Nephron progenitor cell (in vitro differentiated cells): Measurements from ENCODE around the gene DPH1.

Experiments
- DNase-seq: peaks from one replicate; pipeline ENCODE4 v3.0.0; 2021
- H3K27ac Mint-ChIP-seq: 2 replicates; pipeline ENCODE4 v1.8.0; 2021; ENCODE audit warnings: mild to moderate bottlenecking, moderate library complexity, mixed read lengths
- H3K27me3 Mint-ChIP-seq: 2 replicates; pipeline ENCODE4 v1.8.0; 2021; ENCODE audit warnings: mild to moderate bottlenecking, low read depth, mixed read lengths; ENCODE audit not compliant: poor library complexity
- H3K36me3 Mint-ChIP-seq: 2 replicates; pipeline ENCODE4 v1.8.0; 2021; ENCODE audit warnings: low read depth, mixed read lengths
- H3K4me1 Mint-ChIP-seq: 2 replicates; pipeline ENCODE4 v1.8.0; 2021; ENCODE audit warnings: mixed read lengths
- H3K4me3 Mint-ChIP-seq: 2 replicates; pipeline ENCODE4 v1.8.0; 2021; ENCODE audit warnings: mild to moderate bottlenecking, moderate library complexity, mixed read lengths
- H3K9me3 Mint-ChIP-seq: 2 replicates; pipeline ENCODE4 v1.8.0; 2021; ENCODE audit warnings: mild to moderate bottlenecking, moderate library complexity, mixed read lengths
- CTCF ChIP-seq: fragments of 200-600 bp; sonication (generic); IDR thresholded peaks from 2 replicates; pipeline ENCODE4 v1.5.0; 2021; ENCODE audit warnings: antibody characterized with exemption

The DPH1 gene

GRCh38 chr17:2084036-2084765, 54.2 kb downstream of the DPH1 start:
- TF ChIP-seq CTCF: no peak
- peak overlapping the region; percentile 96 for H3K27ac Mint-ChIP-seq
- peaks cover 55% of the 10 kb centered on the region for H3K4me1 Mint-ChIP-seq
- H3K4me3 Mint-ChIP-seq: no peak overlapping the region
- H3K27me3 Mint-ChIP-seq: no peaks in the 10 kb centered on the region
- peaks cover 34% of the 10 kb centered on the region for H3K36me3 Mint-ChIP-seq
- no peaks in the 10 kb centered on the region for H3K9me3 Mint-ChIP-seq
- DNase-seq: no peak

- H3K9me3 Mint-ChIP-seq: no peaks in the 10 kb centered on the region
- DNase-seq: no peak
- TF ChIP-seq CTCF: no peak
- no peak overlapping the region for H3K4me3 Mint-ChIP-seq
- H3K27ac Mint-ChIP-seq: peak overlapping the region; percentile 96
- peaks cover 63% of the 10 kb centered on the region for H3K4me1 Mint-ChIP-seq
- H3K27me3 Mint-ChIP-seq: no peaks in the 10 kb centered on the region
- peaks cover 26% of the 10 kb centered on the region for H3K36me3 Mint-ChIP-seq
Measured at GRCh38 chr17:2084766-2085647, 55.1 kb downstream of the DPH1 start.

- DNase-seq: no peak
- Mint-ChIP-seq H3K9me3 (no peaks in the 10 kb centered on the region), H3K27me3 (no peaks in the 10 kb centered on the region), H3K4me1 (peaks cover 69% of the 10 kb centered on the region), H3K4me3 (peak overlapping the region; percentile 7), H3K27ac (peak overlapping the region; percentile 66), H3K36me3 (peaks cover 22% of the 10 kb centered on the region)
- TF ChIP-seq CTCF: no peak
Measured at GRCh38 chr17:2085648-2085949, 55.6 kb downstream of the DPH1 start.

GRCh38 chr17:2086306-2086705, 56.4 kb downstream of the DPH1 start:
- TF ChIP-seq CTCF: no peak
- no peak overlapping the region for H3K27ac Mint-ChIP-seq
- peaks cover 3% of the 10 kb centered on the region for H3K27me3 Mint-ChIP-seq
- H3K36me3 Mint-ChIP-seq: peaks cover 21% of the 10 kb centered on the region
- DNase-seq: no peak
- H3K4me3 Mint-ChIP-seq: no peak overlapping the region
- peaks cover 76% of the 10 kb centered on the region for H3K4me1 Mint-ChIP-seq
- H3K9me3 Mint-ChIP-seq: no peaks in the 10 kb centered on the region

GRCh38 chr17:2087597-2088211, 57.8 kb downstream of the DPH1 start:
- TF ChIP-seq CTCF: no peak
- peak; percentile 34 for DNase-seq
- Mint-ChIP-seq H3K4me3 (no peak overlapping the region), H3K36me3 (peaks cover 21% of the 10 kb centered on the region), H3K27ac (peak overlapping the region; percentile 44), H3K9me3 (no peaks in the 10 kb centered on the region), H3K27me3 (peaks cover 3% of the 10 kb centered on the region), H3K4me1 (peaks cover 78% of the 10 kb centered on the region)
